PFSK-1 (cell line): ENCODE results near the gene JAG1.

Experiments used
- POLR2AphosphoS5 ChIP-seq: IDR thresholded peaks from 2 replicates; pipeline ENCODE4 v1.6.1; 2012; ENCODE audit warnings: low read depth, mild to moderate bottlenecking, control low read depth, low read length, moderate library complexity
- REST ChIP-seq, 2 experiments: IDR thresholded peaks; 2 replicates each; pipeline versions ENCODE4 v1.6.1 to v1.8.0; 2011 to 2012; ENCODE audit warnings: low read depth in 2 of 2, low read length in 2 of 2, control low read depth in 1 of 2, inconsistent platforms in 1 of 2, mild to moderate bottlenecking in 1 of 2, moderate library complexity in 1 of 2; ENCODE audit not compliant: insufficient read depth in 1 of 2
- TAF1 ChIP-seq: IDR thresholded peaks from 2 replicates; pipeline ENCODE4 v1.6.1; 2012; ENCODE audit warnings: low read length, control low read depth, borderline replicate concordance; ENCODE audit not compliant: insufficient read depth

- TF ChIP-seq TAF1 = no peak
- no peak for TF ChIP-seq REST (IDR thresholded peaks at IDR 0.05; ENCODE audit: insufficient read depth in 1 of 2, low read depth in 2 of 2, low read length in 2 of 2)
- no peak for TF ChIP-seq POLR2AphosphoS5
Measured at GRCh38 chr20:10708351-10709185, 34.8 kb upstream of the JAG1 start.
